ACHN (cell line): ENCODE results near the gene RC3H1.
"Not testable (repeated sequence)": the region's sequence is repeated elsewhere in the genome, so short reads cannot be mapped to it uniquely, and the experiment has no call there.

Experiments used
- DNase-seq: peaks from one replicate; pipeline ENCODE4 v3.0.0-alpha.2; 2015
- in situ Hi-C: cut with HindIII; loops from 2 replicates; pipeline ENCODE4 v1.10.0; 2017; ENCODE audit warnings: low sequenced_read_pairs, low pct_ligation_motif_present, low pct_unique_long_range_greater_than_20kb

Gene RC3H1

GRCh38 chr1:174022080-174022975 lies at the start of gene RC3H1:
TSS of gene RC3H1 (minus strand) at chr1:174022357. CDS start at chr1:173992985, 29,372 bp downstream.
- in situ Hi-C loops = no loop called here
- DNase-seq = peak; percentile 86

GRCh38 chr1:174070614-174071013 lies 48.5 kb upstream of the RC3H1 start:
- in situ Hi-C loops = no loop called here
- no peak for DNase-seq

- DNase-seq = peak; percentile 22
Measured at GRCh38 chr1:174068000-174068399, 45.8 kb upstream of the RC3H1 start.

GRCh38 chr1:174060090-174060489 lies 37.9 kb upstream of the RC3H1 start:
- DNase-seq = peak; percentile 2

More at GRCh38 chr1:174068000-174068399, 45.8 kb upstream of the RC3H1 start:
- in situ Hi-C loops = no loop called here

GRCh38 chr1:174058624-174059023 lies 36.5 kb upstream of the RC3H1 start:
- in situ Hi-C loops = no loop called here
- DNase-seq = no peak

More at GRCh38 chr1:174060090-174060489, 37.9 kb upstream of the RC3H1 start:
- in situ Hi-C loops = no loop called here

GRCh38 chr1:174056609-174057008 lies 34.5 kb upstream of the RC3H1 start:
- in situ Hi-C loops, DNase-seq: not testable (repeated sequence)

GRCh38 chr1:174055797-174056196 lies 33.6 kb upstream of the RC3H1 start:
- in situ Hi-C loops, DNase-seq: not testable (repeated sequence)

- DNase-seq = no peak
- in situ Hi-C loops = no loop called here
Measured at GRCh38 chr1:174053826-174054225, 31.7 kb upstream of the RC3H1 start.

- in situ Hi-C loops = no loop called here
- DNase-seq = no peak
Measured at GRCh38 chr1:174052621-174053020, 30.5 kb upstream of the RC3H1 start.

GRCh38 chr1:174051956-174052355 lies 29.8 kb upstream of the RC3H1 start:
- in situ Hi-C loops = no loop called here
- no peak for DNase-seq

- no peak for DNase-seq
- in situ Hi-C loops = no loop called here
Measured at GRCh38 chr1:174049514-174049913, 27.4 kb upstream of the RC3H1 start.

- in situ Hi-C loops = no loop called here
- no peak for DNase-seq
Measured at GRCh38 chr1:174044418-174045222, 22.5 kb upstream of the RC3H1 start.

- in situ Hi-C loops = not testable (repeated sequence)
Measured at GRCh38 chr1:174042509-174042908, 20.4 kb upstream of the RC3H1 start.

GRCh38 chr1:174041369-174041768 lies 19.2 kb upstream of the RC3H1 start:
- in situ Hi-C loops = no loop called here
- no peak for DNase-seq

More at GRCh38 chr1:174042509-174042908, 20.4 kb upstream of the RC3H1 start:
- not testable (repeated sequence) for DNase-seq

- in situ Hi-C loops = no loop called here
- DNase-seq = peak; percentile 50
Measured at GRCh38 chr1:174040387-174040786, 18.2 kb upstream of the RC3H1 start.

GRCh38 chr1:174039027-174039426 lies 16.9 kb upstream of the RC3H1 start:
- in situ Hi-C loops = no loop called here
- no peak for DNase-seq

GRCh38 chr1:174036798-174037197 lies 14.6 kb upstream of the RC3H1 start:
- no peak for DNase-seq
- in situ Hi-C loops = no loop called here

- DNase-seq = no peak
- in situ Hi-C loops = no loop called here
Measured at GRCh38 chr1:174036204-174036603, 14.0 kb upstream of the RC3H1 start.

- in situ Hi-C loops = no loop called here
- no peak for DNase-seq
Measured at GRCh38 chr1:174032671-174033222, 10.6 kb upstream of the RC3H1 start.
